ENCODE data around the gene CPNE4. TPM values are rescaled to one million over a fixed set of nuclear protein-coding genes. Genes with fewer than 3 reads are reported as not detected.
A peak's percentile ranks its signal among the peaks of the same experiment; 100 is the strongest.

The CPNE4 gene
- total RNA-seq, 1 experiment from 2014 or later = not detected

DNA sequence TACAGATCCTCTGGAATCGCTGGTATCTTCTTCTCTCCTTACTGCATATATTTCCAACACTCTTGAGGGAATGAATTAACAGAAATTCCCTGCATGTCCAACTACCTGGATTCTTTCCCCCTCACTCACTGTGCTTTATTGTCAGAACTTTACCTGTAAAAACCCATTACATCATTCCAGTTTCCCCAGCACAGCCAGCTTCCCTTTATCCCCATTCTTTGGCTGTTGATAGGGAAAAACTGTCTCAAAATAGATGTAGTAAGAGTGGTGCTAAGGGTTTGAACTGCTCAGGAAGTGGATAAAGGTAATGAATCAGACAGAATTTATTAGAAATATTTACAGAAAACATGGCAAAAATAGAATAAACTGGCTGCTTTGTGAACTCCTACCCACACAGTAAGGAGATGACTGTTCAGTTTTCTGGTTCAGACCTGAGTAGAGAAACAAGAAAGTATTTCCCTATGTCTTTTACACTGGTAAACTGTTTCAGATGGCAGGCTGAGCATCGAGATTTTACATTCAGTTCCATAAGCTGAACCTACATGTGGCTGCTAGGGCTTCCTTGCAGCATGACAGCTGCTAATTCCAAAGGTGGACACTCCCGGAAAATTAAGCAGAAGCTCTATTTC lies 188.4 kb downstream of the CPNE4 start:
- H4K20me1 ChIP-seq (ENCODE audit: low read length) = no peaks in the 10 kb centered on the region
- no peak overlapping the region for H2AFZ ChIP-seq (ENCODE audit: low read length)
- no peak overlapping the region for H3K9ac ChIP-seq (ENCODE audit: low read length)
- no peaks in the 10 kb centered on the region for H3K9me2 ChIP-seq (replicated peaks; ENCODE audit: low read length)
- H3K4me3 ChIP-seq (ENCODE audit: low read length) = no peak overlapping the region
- H3K4me1 ChIP-seq (ENCODE audit: insufficient read depth, low read length) = peaks cover 3% of the 10 kb centered on the region; the same call in 1 of the 2 replicates
- H3K79me2 ChIP-seq (ENCODE audit: low read length) = no peaks in the 10 kb centered on the region
- intact Hi-C loops (cut with micrococcal nuclease) = no loop called here
- 0 out of 2 replicates have a peak overlapping the region, but pooled peaks have one; percentile 11 for H3K4me2 ChIP-seq (ENCODE audit: low read length)
- TF ChIP-seq EZH2 (IDR thresholded peaks at IDR 0.05; ENCODE audit: low read length, unreplicated experiment) (no peak), CTCF (conservative IDR thresholded peaks at IDR 0.05; ENCODE audit: low read depth, low read length) (no peak), EZH2phosphoT487 (IDR thresholded peaks at IDR 0.05; ENCODE audit: borderline replicate concordance, low read length) (no peak)
- BruUV-seq (replicated peaks) = no TSS peak
- no peaks in the 10 kb centered on the region for H3K9me3 ChIP-seq (ENCODE audit: low read length)
- no peak overlapping the region for H3K27ac ChIP-seq (ENCODE audit: low read length)
- POLR2A ChIA-PET (ENCODE audit: unreplicated experiment) = no interaction called here
- CTCF ChIA-PET = no interaction called here
- H3F3A ChIP-seq (ENCODE audit: low read length, unreplicated experiment) = no peaks in the 10 kb centered on the region
- ATAC-seq (no peak), DNase-seq (peak; percentile 10)
- no peaks in the 10 kb centered on the region for H3K27me3 ChIP-seq (ENCODE audit: low read length)
- no peaks in the 10 kb centered on the region for H3K36me3 ChIP-seq (ENCODE audit: low read depth, low read length)

DNA sequence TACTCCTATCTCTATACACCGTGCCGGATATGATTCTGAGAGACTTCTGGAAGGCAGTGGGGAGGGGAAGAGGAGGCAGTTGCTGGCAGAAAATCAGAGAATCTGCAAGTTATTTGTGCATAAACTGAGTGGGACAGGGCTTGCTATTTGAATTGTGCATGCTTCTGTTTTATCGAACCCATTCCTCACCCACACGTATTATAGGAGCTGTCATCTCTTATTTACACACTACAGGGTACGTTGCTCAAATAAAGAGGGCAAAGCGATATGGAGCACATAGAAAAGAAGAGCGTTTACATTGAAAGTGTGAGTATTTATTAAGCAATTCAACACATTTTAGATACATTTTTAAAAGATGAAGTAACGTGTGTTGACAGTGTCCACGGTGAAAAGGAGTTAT lies 191.6 kb downstream of the CPNE4 start:
- H2AFZ ChIP-seq (ENCODE audit: low read length) = no peak overlapping the region
- no peak for DNase-seq
- no peak for ATAC-seq
- POLR2A ChIA-PET (ENCODE audit: unreplicated experiment) = no interaction called here
- H3K9me2 ChIP-seq (replicated peaks; ENCODE audit: low read length) = no peaks in the 10 kb centered on the region
- H3K36me3 ChIP-seq (ENCODE audit: low read depth, low read length) = no peaks in the 10 kb centered on the region
- no peak overlapping the region for H3K4me3 ChIP-seq (ENCODE audit: low read length)
- no peak overlapping the region for H3K27ac ChIP-seq (ENCODE audit: low read length)
- no peaks in the 10 kb centered on the region for H3K27me3 ChIP-seq (ENCODE audit: low read length)
- no peaks in the 10 kb centered on the region for H3K9me3 ChIP-seq (ENCODE audit: low read length)
- no peaks in the 10 kb centered on the region for H3F3A ChIP-seq (ENCODE audit: low read length, unreplicated experiment)
- H3K79me2 ChIP-seq (ENCODE audit: low read length) = no peaks in the 10 kb centered on the region
- no TSS peak for BruUV-seq (replicated peaks)
- intact Hi-C loops (cut with micrococcal nuclease) = no loop called here
- H3K4me2 ChIP-seq (ENCODE audit: low read length) = no peak overlapping the region
- peaks cover 11% of the 10 kb centered on the region; the same call in 1 of the 2 replicates for H3K4me1 ChIP-seq (ENCODE audit: insufficient read depth, low read length)
- CTCF ChIA-PET = no interaction called here
- H3K9ac ChIP-seq (ENCODE audit: low read length) = no peak overlapping the region
- TF ChIP-seq EZH2 (IDR thresholded peaks at IDR 0.05; ENCODE audit: low read length, unreplicated experiment) (no peak), EZH2phosphoT487 (IDR thresholded peaks at IDR 0.05; ENCODE audit: borderline replicate concordance, low read length) (no peak), CTCF (conservative IDR thresholded peaks at IDR 0.05; ENCODE audit: low read depth, low read length) (no peak)
- H4K20me1 ChIP-seq (ENCODE audit: low read length) = no peaks in the 10 kb centered on the region

DNA sequence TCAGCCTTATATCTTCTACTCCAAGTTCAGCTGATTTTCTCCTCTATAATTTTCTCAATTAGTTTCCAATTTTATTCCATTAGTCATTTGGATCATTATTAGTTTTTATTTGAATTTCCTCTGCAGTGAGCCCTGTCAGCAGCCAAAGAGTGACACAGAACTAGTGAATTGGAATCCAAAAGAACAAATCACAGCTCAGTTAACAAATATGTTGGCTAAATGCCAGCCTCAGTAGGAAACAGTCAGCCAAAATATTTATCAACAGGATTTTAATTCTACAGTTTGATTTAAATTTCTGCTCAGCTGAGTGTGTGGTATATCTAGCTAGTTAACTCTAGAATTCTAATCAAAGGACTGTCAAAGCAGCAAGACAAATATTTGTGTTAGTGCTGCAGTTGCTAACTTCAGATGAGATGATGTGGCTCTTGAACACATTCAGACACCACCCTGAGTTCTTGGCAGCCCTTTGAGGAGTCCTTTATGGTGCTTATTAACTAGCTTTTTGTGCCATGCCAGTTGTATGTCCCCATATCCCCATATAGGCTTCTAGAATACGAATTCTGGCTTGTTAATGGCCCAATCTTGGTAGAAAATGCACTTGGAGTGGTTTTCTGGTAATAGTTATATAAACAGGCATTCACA lies 194.5 kb downstream of the CPNE4 start:
- Histone ChIP-seq H3K9me3 (ENCODE audit: low read length) (no peaks in the 10 kb centered on the region), H3K4me1 (ENCODE audit: insufficient read depth, low read length) (peaks cover 8% of the 10 kb centered on the region; the same call in 1 of the 2 replicates), H3F3A (ENCODE audit: low read length, unreplicated experiment) (no peaks in the 10 kb centered on the region), H3K4me3 (ENCODE audit: low read length) (no peak overlapping the region), H3K27ac (ENCODE audit: low read length) (no peak overlapping the region), H3K27me3 (ENCODE audit: low read length) (no peaks in the 10 kb centered on the region), H4K20me1 (ENCODE audit: low read length) (no peaks in the 10 kb centered on the region), H3K4me2 (ENCODE audit: low read length) (no peak overlapping the region), H3K36me3 (ENCODE audit: low read depth, low read length) (no peaks in the 10 kb centered on the region), H3K9me2 (replicated peaks; ENCODE audit: low read length) (no peaks in the 10 kb centered on the region), H2AFZ (ENCODE audit: low read length) (no peak overlapping the region), H3K79me2 (ENCODE audit: low read length) (no peaks in the 10 kb centered on the region), H3K9ac (ENCODE audit: low read length) (no peak overlapping the region)
- no TSS peak for BruUV-seq (replicated peaks)
- TF ChIP-seq EZH2phosphoT487 (IDR thresholded peaks at IDR 0.05; ENCODE audit: borderline replicate concordance, low read length) = no peak
- TF ChIP-seq CTCF (conservative IDR thresholded peaks at IDR 0.05; ENCODE audit: low read depth, low read length) = no peak
- TF ChIP-seq EZH2 (IDR thresholded peaks at IDR 0.05; ENCODE audit: low read length, unreplicated experiment) = no peak
- ChIA-PET CTCF (no interaction called here), POLR2A (ENCODE audit: unreplicated experiment) (interaction anchor here (0.5 kb wide), 1 partner anchor 218 kb away, joined by 3 read pairs; no protein-coding TSS in a partner anchor)
- intact Hi-C loops (cut with micrococcal nuclease) = no loop called here
- peak; percentile 29 for ATAC-seq
- DNase-seq = peak; percentile 53
